Type B pancreatic cell (in vitro differentiated cells): Measurements from ENCODE around the gene EHBP1L1. TPM values are rescaled to one million over a fixed set of nuclear protein-coding genes. Genes with fewer than 3 reads are reported as not detected.
A peak's percentile ranks its signal among the peaks of the same experiment; 100 is the strongest.

Experiments
- DNase-seq: peaks from one replicate; pipeline ENCODE4 v3.0.0; 2021; ENCODE audit warnings: mixed read lengths; ENCODE audit not compliant: unreplicated experiment; ENCODE audit errors: extremely low spot score
- H3K27ac Mint-ChIP-seq: 2 replicates; pipeline ENCODE4 v1.8.0; 2021; ENCODE audit warnings: mild to moderate bottlenecking, mixed read lengths
- H3K27me3 Mint-ChIP-seq: 2 replicates; pipeline ENCODE4 v1.8.0; 2021; ENCODE audit warnings: mixed read lengths
- H3K36me3 Mint-ChIP-seq: 2 replicates; pipeline ENCODE4 v1.8.0; 2021; ENCODE audit warnings: mixed read lengths
- H3K4me1 Mint-ChIP-seq: one replicate; pipeline ENCODE4 v1.8.0; 2021; ENCODE audit warnings: mixed read lengths; ENCODE audit not compliant: unreplicated experiment
- H3K4me3 Mint-ChIP-seq: 2 replicates; pipeline ENCODE4 v1.8.0; 2021; ENCODE audit warnings: mild to moderate bottlenecking, mixed read lengths
- H3K9me3 Mint-ChIP-seq: 2 replicates; pipeline ENCODE4 v1.8.0; 2021; ENCODE audit warnings: mixed read lengths
- CTCF ChIP-seq: fragments of 200-600 bp; sonication (generic); conservative IDR thresholded peaks from 2 replicates; pipeline ENCODE4 v1.5.0; 2021; ENCODE audit warnings: antibody characterized with exemption, mild to moderate bottlenecking
- total RNA-seq: library from RNA; stranded (reverse); gene quantifications from 2 replicates; pipeline ENCODE4 v1.2.1, GENCODE V29; 2021; ENCODE audit warnings: low replicate concordance

Gene EHBP1L1
- total RNA-seq, 1 donor from 2014 or later = 14.7 TPM

GRCh38 chr11:65541093-65541982, 34.5 kb upstream of the EHBP1L1 start:
- peaks cover 18% of the 10 kb centered on the region for H3K36me3 Mint-ChIP-seq

DNA sequence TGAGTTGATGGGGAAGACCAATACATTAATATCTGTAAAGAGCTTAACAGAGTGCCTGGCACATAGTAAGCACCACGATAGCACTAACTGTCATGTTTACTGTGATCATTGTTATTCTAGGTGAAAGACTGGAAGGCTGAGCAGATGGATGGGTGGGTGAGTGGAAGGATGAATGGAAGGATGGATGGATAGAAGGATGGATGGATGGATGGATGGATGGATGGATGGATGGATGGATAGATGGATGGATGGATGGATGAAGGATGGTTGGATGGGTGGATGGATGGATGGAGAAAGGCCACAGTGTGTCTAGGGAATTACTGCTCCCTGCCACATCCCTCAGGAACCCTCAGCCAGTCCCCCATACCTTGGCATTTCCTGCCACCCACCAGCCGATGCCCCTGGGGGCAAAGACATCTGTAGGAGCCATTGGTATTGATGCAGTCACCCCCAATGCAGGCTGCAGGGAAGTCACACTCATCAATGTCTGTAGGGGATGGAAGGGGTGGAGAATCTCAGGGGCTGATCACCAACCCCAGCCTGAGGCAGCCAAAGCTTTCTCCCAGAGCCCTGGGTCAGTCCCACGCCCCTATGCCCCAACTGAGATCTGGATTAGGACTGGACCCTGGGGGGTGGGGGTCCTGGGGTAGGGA, 33.0 kb upstream of the EHBP1L1 start:
- peaks cover 34% of the 10 kb centered on the region for H3K4me1 Mint-ChIP-seq
- no peak overlapping the region for H3K4me3 Mint-ChIP-seq
- TF ChIP-seq CTCF = no peak
- peak overlapping the region; percentile 25 for H3K27ac Mint-ChIP-seq
- peaks cover 18% of the 10 kb centered on the region for H3K36me3 Mint-ChIP-seq
- no peak for DNase-seq
- H3K9me3 Mint-ChIP-seq = no peaks in the 10 kb centered on the region
- H3K27me3 Mint-ChIP-seq = peaks cover 18% of the 10 kb centered on the region

More at GRCh38 chr11:65541093-65541982, 34.5 kb upstream of the EHBP1L1 start:
- peak overlapping the region; percentile 84 for H3K4me3 Mint-ChIP-seq
- peak overlapping the region; percentile 85 for H3K27ac Mint-ChIP-seq
- H3K27me3 Mint-ChIP-seq = peaks cover 15% of the 10 kb centered on the region
- TF ChIP-seq CTCF = no peak
- no peaks in the 10 kb centered on the region for H3K9me3 Mint-ChIP-seq
- H3K4me1 Mint-ChIP-seq = peaks cover 34% of the 10 kb centered on the region
- DNase-seq = no peak

DNA sequence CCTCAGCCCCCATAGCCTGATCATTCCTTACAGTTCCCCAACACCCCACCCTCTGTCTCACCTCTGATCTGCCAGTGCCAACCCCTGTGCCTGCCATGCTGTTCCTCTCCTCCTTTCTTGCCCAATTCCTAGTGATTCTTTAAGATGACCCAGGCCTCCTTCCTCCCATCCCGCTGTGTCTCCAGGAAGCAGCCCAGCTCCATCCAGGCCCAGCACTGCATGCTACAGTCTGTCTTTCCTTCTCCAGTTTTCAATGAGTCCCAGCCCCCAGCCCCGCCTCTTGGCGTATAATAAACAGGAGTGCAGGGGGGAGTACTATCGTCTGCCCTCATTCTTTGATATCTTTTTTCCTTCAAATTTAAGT, 30.0 kb upstream of the EHBP1L1 start:
- H3K9me3 Mint-ChIP-seq = no peaks in the 10 kb centered on the region
- peaks cover 34% of the 10 kb centered on the region for H3K4me1 Mint-ChIP-seq
- no peak for TF ChIP-seq CTCF
- no peak for DNase-seq
- H3K27me3 Mint-ChIP-seq = peaks cover 29% of the 10 kb centered on the region
- H3K27ac Mint-ChIP-seq = peak overlapping the region; percentile 66
- peaks cover 26% of the 10 kb centered on the region for H3K36me3 Mint-ChIP-seq
- peak overlapping the region; percentile 79 for H3K4me3 Mint-ChIP-seq

DNA sequence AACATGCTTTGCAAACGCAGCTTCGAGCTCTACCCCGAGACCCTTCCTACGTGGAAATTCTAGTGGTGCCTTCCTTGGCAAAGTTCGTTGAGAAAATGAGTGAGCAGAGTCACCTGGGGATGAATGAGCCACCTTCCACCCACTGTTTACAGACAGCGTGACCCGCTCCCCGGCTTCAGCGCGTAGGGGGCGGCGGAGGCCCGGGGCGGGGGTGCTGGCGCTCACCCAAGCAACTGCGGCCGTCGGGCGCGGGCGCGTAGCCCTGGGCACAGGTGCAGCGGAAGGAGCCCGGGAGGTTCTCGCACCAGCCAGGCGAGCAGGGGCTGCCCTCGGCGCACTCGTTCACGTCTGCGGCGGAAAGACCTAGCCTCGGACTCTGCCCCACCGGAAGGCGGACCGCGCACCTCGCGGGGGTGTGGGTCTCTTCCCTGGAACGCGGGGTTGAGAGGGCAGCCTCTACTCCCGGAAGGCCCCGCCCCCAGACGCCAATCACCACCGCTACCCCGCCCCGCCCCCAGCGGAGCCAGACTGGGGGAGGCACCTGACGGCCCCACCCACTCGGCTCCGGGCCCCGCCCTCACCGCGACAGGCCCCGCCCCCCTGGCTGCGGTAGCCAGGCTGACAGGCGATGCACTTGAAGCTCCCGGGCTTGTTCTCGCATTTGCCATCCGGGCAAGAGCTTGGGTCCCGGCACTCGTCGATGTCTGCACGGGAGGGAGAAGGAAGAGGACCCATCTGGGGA, 29.5 kb upstream of the EHBP1L1 start:
- Mint-ChIP-seq H3K4me1 (peaks cover 33% of the 10 kb centered on the region), H3K27me3 (peaks cover 29% of the 10 kb centered on the region), H3K4me3 (peak overlapping the region; percentile 79), H3K9me3 (no peaks in the 10 kb centered on the region), H3K36me3 (peaks cover 27% of the 10 kb centered on the region), H3K27ac (peak overlapping the region; percentile 66)
- TF ChIP-seq CTCF = no peak
- DNase-seq = peak; percentile 94

GRCh38 chr11:65547446-65548125, 28.3 kb upstream of the EHBP1L1 start:
- H3K4me1 Mint-ChIP-seq = peaks cover 39% of the 10 kb centered on the region
- no peak for TF ChIP-seq CTCF
- no peak for DNase-seq
- H3K27ac Mint-ChIP-seq = no peak overlapping the region
- H3K9me3 Mint-ChIP-seq = no peaks in the 10 kb centered on the region
- peaks cover 25% of the 10 kb centered on the region for H3K27me3 Mint-ChIP-seq
- no peak overlapping the region for H3K4me3 Mint-ChIP-seq
- peaks cover 29% of the 10 kb centered on the region for H3K36me3 Mint-ChIP-seq
